Retinal pigment epithelial cell (primary cell): ENCODE data around the gene ARID1B.

Experiments used
- DNase-seq: peaks from one replicate; pipeline ENCODE4 v3.0.0-alpha.2; 2010; ENCODE audit warnings: low read depth
- H3K4me3 ChIP-seq: 2 replicates; pipeline ENCODE4 v1.5.1; 2011; ENCODE audit warnings: mild to moderate bottlenecking, low read length, control low read depth, moderate library complexity
- CTCF ChIP-seq: conservative IDR thresholded peaks from 2 replicates; pipeline ENCODE4 v1.5.1; 2011; ENCODE audit warnings: low read depth, low read length, control low read depth, inconsistent platforms

The ARID1B gene

DNA sequence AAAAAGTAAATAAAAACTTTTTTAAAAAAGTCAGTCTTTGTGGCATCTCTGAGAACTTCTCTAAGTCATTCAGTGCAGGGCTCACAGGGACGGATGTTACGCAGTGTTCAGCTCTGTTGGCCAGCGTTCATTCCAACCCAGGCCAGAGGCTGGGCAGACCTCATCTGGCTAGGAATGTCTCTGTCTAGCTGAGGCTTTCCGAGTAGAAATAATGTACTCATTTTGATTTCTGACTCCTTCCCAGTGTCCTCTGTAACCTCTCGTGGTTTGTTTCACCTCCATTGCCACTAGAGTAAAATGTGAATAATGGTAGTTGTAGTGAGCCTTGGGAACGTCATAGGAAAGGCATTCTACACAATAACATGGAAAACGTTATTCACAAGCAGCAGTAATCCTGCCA lies 411.0 kb downstream of the ARID1B start:
- H3K4me3 ChIP-seq, result no peak overlapping the region
- no peak for TF ChIP-seq CTCF
- DNase-seq, result no peak

- TF ChIP-seq CTCF, result no peak
- DNase-seq, result no peak
- H3K4me3 ChIP-seq, result no peak overlapping the region
Observed at GRCh38 chr6:157193443-157193996, 416.3 kb downstream of the ARID1B start.

- DNase-seq, result no peak
- no peak for TF ChIP-seq CTCF
- H3K4me3 ChIP-seq, result no peak overlapping the region
Observed at GRCh38 chr6:157194110-157194509, 416.9 kb downstream of the ARID1B start.

GRCh38 chr6:157194643-157195042 lies 417.5 kb downstream of the ARID1B start:
- no peak overlapping the region for H3K4me3 ChIP-seq
- no peak for DNase-seq
- no peak for TF ChIP-seq CTCF

- no peak overlapping the region for H3K4me3 ChIP-seq
- no peak for DNase-seq
- no peak for TF ChIP-seq CTCF
Observed at GRCh38 chr6:157196391-157196790, 419.2 kb downstream of the ARID1B start.

GRCh38 chr6:157198425-157199279 lies 421.5 kb downstream of the ARID1B start:
- no peak overlapping the region for H3K4me3 ChIP-seq
- no peak for TF ChIP-seq CTCF
- no peak for DNase-seq

GRCh38 chr6:157200117-157200516 lies 422.9 kb downstream of the ARID1B start:
- DNase-seq, result no peak
- H3K4me3 ChIP-seq, result no peak overlapping the region
- no peak for TF ChIP-seq CTCF
